Type B pancreatic cell (in vitro differentiated cells): ENCODE measurements around the gene TXLNB. TPM values are rescaled to one million over a fixed set of nuclear protein-coding genes. Genes with fewer than 3 reads are reported as not detected.

ENCODE experiments used
- DNase-seq: peaks from one replicate; pipeline ENCODE4 v3.0.0; 2021; ENCODE audit warnings: mixed read lengths; ENCODE audit not compliant: unreplicated experiment; ENCODE audit errors: extremely low spot score
- H3K27ac Mint-ChIP-seq: 2 replicates; pipeline ENCODE4 v1.8.0; 2021; ENCODE audit warnings: mild to moderate bottlenecking, mixed read lengths
- H3K27me3 Mint-ChIP-seq: 2 replicates; pipeline ENCODE4 v1.8.0; 2021; ENCODE audit warnings: mixed read lengths
- H3K36me3 Mint-ChIP-seq: 2 replicates; pipeline ENCODE4 v1.8.0; 2021; ENCODE audit warnings: mixed read lengths
- H3K4me1 Mint-ChIP-seq: one replicate; pipeline ENCODE4 v1.8.0; 2021; ENCODE audit warnings: mixed read lengths; ENCODE audit not compliant: unreplicated experiment
- H3K4me3 Mint-ChIP-seq: 2 replicates; pipeline ENCODE4 v1.8.0; 2021; ENCODE audit warnings: mild to moderate bottlenecking, mixed read lengths
- H3K9me3 Mint-ChIP-seq: 2 replicates; pipeline ENCODE4 v1.8.0; 2021; ENCODE audit warnings: mixed read lengths
- CTCF ChIP-seq: fragments of 200-600 bp; sonication (generic); conservative IDR thresholded peaks from 2 replicates; pipeline ENCODE4 v1.5.0; 2021; ENCODE audit warnings: antibody characterized with exemption, mild to moderate bottlenecking
- total RNA-seq: library from RNA; stranded (reverse); gene quantifications from 2 replicates; pipeline ENCODE4 v1.2.1, GENCODE V29; 2021; ENCODE audit warnings: low replicate concordance

The TXLNB gene
- total RNA-seq, 1 donor from 2014 or later: 0.22 TPM

- DNase-seq: no peak
- H3K27me3 Mint-ChIP-seq: no peaks in the 10 kb centered on the region
- H3K36me3 Mint-ChIP-seq: no peaks in the 10 kb centered on the region
- no peak for TF ChIP-seq CTCF
- no peak overlapping the region for H3K27ac Mint-ChIP-seq
- no peaks in the 10 kb centered on the region for H3K4me1 Mint-ChIP-seq
- H3K4me3 Mint-ChIP-seq: no peak overlapping the region
- H3K9me3 Mint-ChIP-seq: no peaks in the 10 kb centered on the region
Measured at GRCh38 chr6:139336488-139336887, 44.7 kb upstream of the TXLNB start.

- H3K27ac Mint-ChIP-seq: no peak overlapping the region
- no peaks in the 10 kb centered on the region for H3K36me3 Mint-ChIP-seq
- DNase-seq: no peak
- no peak for TF ChIP-seq CTCF
- no peaks in the 10 kb centered on the region for H3K9me3 Mint-ChIP-seq
- H3K27me3 Mint-ChIP-seq: no peaks in the 10 kb centered on the region
- H3K4me1 Mint-ChIP-seq: no peaks in the 10 kb centered on the region
- no peak overlapping the region for H3K4me3 Mint-ChIP-seq
Measured at GRCh38 chr6:139335447-139336210, 43.8 kb upstream of the TXLNB start.

GRCh38 chr6:139334806-139335446 is 43.1 kb upstream of the TXLNB start:
- Mint-ChIP-seq H3K4me1 (no peaks in the 10 kb centered on the region), H3K36me3 (no peaks in the 10 kb centered on the region), H3K9me3 (no peaks in the 10 kb centered on the region), H3K27ac (no peak overlapping the region), H3K4me3 (no peak overlapping the region), H3K27me3 (no peaks in the 10 kb centered on the region)
- DNase-seq: no peak
- TF ChIP-seq CTCF: no peak

GRCh38 chr6:139330826-139331500 is 39.2 kb upstream of the TXLNB start:
- peaks cover 6% of the 10 kb centered on the region for H3K4me1 Mint-ChIP-seq
- TF ChIP-seq CTCF: no peak
- DNase-seq: no peak
- no peak overlapping the region for H3K4me3 Mint-ChIP-seq
- no peaks in the 10 kb centered on the region for H3K9me3 Mint-ChIP-seq
- H3K36me3 Mint-ChIP-seq: no peaks in the 10 kb centered on the region
- no peak overlapping the region for H3K27ac Mint-ChIP-seq
- no peaks in the 10 kb centered on the region for H3K27me3 Mint-ChIP-seq

GRCh38 chr6:139330306-139330705 is 38.5 kb upstream of the TXLNB start:
- H3K36me3 Mint-ChIP-seq: no peaks in the 10 kb centered on the region
- DNase-seq: no peak
- H3K27me3 Mint-ChIP-seq: no peaks in the 10 kb centered on the region
- no peak overlapping the region for H3K4me3 Mint-ChIP-seq
- H3K4me1 Mint-ChIP-seq: peaks cover 10% of the 10 kb centered on the region
- no peak for TF ChIP-seq CTCF
- no peaks in the 10 kb centered on the region for H3K9me3 Mint-ChIP-seq
- H3K27ac Mint-ChIP-seq: no peak overlapping the region
